Subcutaneous adipose tissue (tissue), 4 donors: ENCODE measurements around the gene EYA2. TPM values are rescaled to one million over a fixed set of nuclear protein-coding genes. Genes with fewer than 3 reads are reported as not detected.

ENCODE experiments used
- CTCF ChIP-seq: fragments of 450-650 bp; IDR thresholded peaks from one replicate; pipeline ENCODE4 v1.5.1; 2016; ENCODE audit warnings: low read depth, mild to moderate bottlenecking, control low read depth, antibody characterized with exemption, moderate library complexity
- total RNA-seq, 4 donors: library from RNA; depleted of rRNA; stranded (reverse); fragments of >200 nt; gene quantifications; one replicate each; pipeline ENCODE4 v1.1.0, GENCODE V29; 2016

Gene EYA2
- total RNA-seq, 4 donors from 2014 or later: 1.3 to 4.7 (median 2.8) TPM

GRCh38 chr20:46948081-46948480, 53.4 kb downstream of the EYA2 start:
- TF ChIP-seq CTCF: no peak

- TF ChIP-seq CTCF: no peak
Measured at GRCh38 chr20:46951405-46951804, 56.8 kb downstream of the EYA2 start.

- no peak for TF ChIP-seq CTCF
Measured at GRCh38 chr20:46951840-46952497, 57.3 kb downstream of the EYA2 start.

- TF ChIP-seq CTCF: no peak
Measured at GRCh38 chr20:46953596-46953995, 59.0 kb downstream of the EYA2 start.

- no peak for TF ChIP-seq CTCF
Measured at GRCh38 chr20:46954490-46955038, 59.9 kb downstream of the EYA2 start.

- TF ChIP-seq CTCF: no peak
Measured at GRCh38 chr20:46955601-46956556, 61.2 kb downstream of the EYA2 start.
